ENCODE data around the gene EOMES. TPM values are rescaled to one million over a fixed set of nuclear protein-coding genes. Genes with fewer than 3 reads are reported as not detected.
A peak's percentile ranks its signal among the peaks of the same experiment; 100 is the strongest.

Gene EOMES
- total RNA-seq, 1 experiment from 2014 or later = 0.43 TPM

DNA sequence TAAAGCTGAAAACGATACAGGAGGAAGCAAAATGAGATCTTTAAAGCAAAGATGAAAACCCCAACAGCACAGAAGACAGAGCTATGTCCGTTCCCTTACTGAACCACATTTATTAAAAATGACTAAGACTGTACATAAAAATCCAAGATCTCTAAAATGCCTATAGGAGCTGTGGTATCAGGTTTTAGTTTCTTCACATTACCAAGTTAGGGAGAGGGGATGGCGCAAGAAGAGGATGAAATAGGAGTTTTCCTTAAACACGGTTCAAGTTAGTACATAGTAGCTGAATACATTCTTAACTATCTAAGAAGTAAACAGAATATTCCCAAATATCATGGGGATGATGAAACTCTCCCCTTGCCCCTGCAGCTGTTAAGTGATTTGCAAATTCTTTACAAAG is 6.3 kb downstream of the EOMES start:
- Mint-ChIP-seq H3K27ac (ENCODE audit: unreplicated experiment) (no peak overlapping the region), H3K4me1 (ENCODE audit: low read depth, unreplicated experiment) (peaks cover 24% of the 10 kb centered on the region), H3K4me3 (ENCODE audit: unreplicated experiment) (no peak overlapping the region), H3K36me3 (ENCODE audit: insufficient read depth, unreplicated experiment) (peaks cover 5% of the 10 kb centered on the region), H3K27me3 (ENCODE audit: insufficient read depth, unreplicated experiment) (peaks cover 34% of the 10 kb centered on the region), H3K9me3 (ENCODE audit: unreplicated experiment) (no peaks in the 10 kb centered on the region)
- H3K4me3 ChIP-seq (ENCODE audit: low read depth, low read length) = no peak overlapping the region
- no peak for DNase-seq
- peaks cover 20% of the 10 kb centered on the region for H3K4me1 ChIP-seq
- no peaks in the 10 kb centered on the region for H3K9me3 ChIP-seq
- peaks cover 5% of the 10 kb centered on the region for H3K27me3 ChIP-seq (replicated peaks; ENCODE audit: control insufficient read depth, insufficient read depth, low read length)
- BruUV-seq (replicated peaks) = no TSS peak
- H3K36me3 ChIP-seq (ENCODE audit: control insufficient read depth, insufficient read depth, low read length) = no peaks in the 10 kb centered on the region
- POLR2A ChIA-PET = no interaction called here
- CTCF ChIA-PET = no interaction called here
- TF ChIP-seq, protein P1, sequence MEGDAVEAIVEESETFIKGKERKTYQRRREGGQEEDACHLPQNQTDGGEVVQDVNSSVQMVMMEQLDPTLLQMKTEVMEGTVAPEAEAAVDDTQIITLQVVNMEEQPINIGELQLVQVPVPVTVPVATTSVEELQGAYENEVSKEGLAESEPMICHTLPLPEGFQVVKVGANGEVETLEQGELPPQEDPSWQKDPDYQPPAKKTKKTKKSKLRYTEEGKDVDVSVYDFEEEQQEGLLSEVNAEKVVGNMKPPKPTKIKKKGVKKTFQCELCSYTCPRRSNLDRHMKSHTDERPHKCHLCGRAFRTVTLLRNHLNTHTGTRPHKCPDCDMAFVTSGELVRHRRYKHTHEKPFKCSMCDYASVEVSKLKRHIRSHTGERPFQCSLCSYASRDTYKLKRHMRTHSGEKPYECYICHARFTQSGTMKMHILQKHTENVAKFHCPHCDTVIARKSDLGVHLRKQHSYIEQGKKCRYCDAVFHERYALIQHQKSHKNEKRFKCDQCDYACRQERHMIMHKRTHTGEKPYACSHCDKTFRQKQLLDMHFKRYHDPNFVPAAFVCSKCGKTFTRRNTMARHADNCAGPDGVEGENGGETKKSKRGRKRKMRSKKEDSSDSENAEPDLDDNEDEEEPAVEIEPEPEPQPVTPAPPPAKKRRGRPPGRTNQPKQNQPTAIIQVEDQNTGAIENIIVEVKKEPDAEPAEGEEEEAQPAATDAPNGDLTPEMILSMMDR (IDR thresholded peaks at IDR 0.05; ENCODE audit: insufficient read depth in 1 of 2, low read depth in 1 of 2, low read length in 1 of 2, severe bottlenecking in 1 of 2, unreplicated experiment in 1 of 2) = no peak
- intact Hi-C loops (cut with micrococcal nuclease; ENCODE audit: unreplicated experiment) = loop anchor here (2.0 to 10.0 kb wide), 3 partner anchors 109 to 525 kb away; partner anchors contain the start of gene CMC1

DNA sequence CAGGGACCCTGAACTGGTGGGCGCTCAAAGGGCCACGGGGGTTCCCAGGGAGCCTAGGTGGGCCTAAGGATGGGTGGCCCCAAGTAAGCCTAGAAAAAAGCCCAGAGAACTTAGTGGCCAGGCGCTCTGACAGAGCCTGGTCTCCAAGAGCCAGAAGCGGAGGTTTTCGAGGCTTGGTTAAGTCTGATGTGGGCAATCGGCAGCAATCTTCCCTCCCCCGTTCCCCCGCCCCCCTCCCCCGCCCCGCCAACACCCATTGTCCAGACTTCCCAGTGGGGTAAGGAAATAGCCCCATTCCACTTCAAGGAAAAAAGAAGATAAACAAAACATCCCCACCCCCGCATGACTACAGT is 6.7 kb downstream of the EOMES start:
- H3K36me3 Mint-ChIP-seq (ENCODE audit: insufficient read depth, unreplicated experiment) = peaks cover 5% of the 10 kb centered on the region
- Histone ChIP-seq H3K27me3 (replicated peaks; ENCODE audit: control insufficient read depth, insufficient read depth, low read length) (peaks cover 5% of the 10 kb centered on the region), H3K4me3 (ENCODE audit: low read depth, low read length) (peak overlapping the region; percentile 22), H3K9me3 (no peaks in the 10 kb centered on the region), H3K36me3 (ENCODE audit: control insufficient read depth, insufficient read depth, low read length) (no peaks in the 10 kb centered on the region), H3K4me1 (peaks cover 18% of the 10 kb centered on the region; the same call in 1 of the 2 replicates)
- intact Hi-C loops (cut with micrococcal nuclease; ENCODE audit: unreplicated experiment) = loop anchor here (2.0 to 10.0 kb wide), 3 partner anchors 109 to 525 kb away; partner anchors contain the start of gene CMC1
- no peak for DNase-seq
- H3K4me1 Mint-ChIP-seq (ENCODE audit: low read depth, unreplicated experiment) = peaks cover 24% of the 10 kb centered on the region
- TF ChIP-seq, protein P1 (IDR thresholded peaks at IDR 0.05; ENCODE audit: insufficient read depth in 1 of 2, low read depth in 1 of 2, low read length in 1 of 2, severe bottlenecking in 1 of 2, unreplicated experiment in 1 of 2) = no peak
- peak overlapping the region; percentile 82 for H3K4me3 Mint-ChIP-seq (ENCODE audit: unreplicated experiment)
- BruUV-seq (replicated peaks) = no TSS peak
- H3K27me3 Mint-ChIP-seq (ENCODE audit: insufficient read depth, unreplicated experiment) = peaks cover 34% of the 10 kb centered on the region
- ChIA-PET POLR2A (no interaction called here), CTCF (interaction anchor here (0.6 kb wide), 1 partner anchor 52 kb away, joined by 3 read pairs; no protein-coding TSS in a partner anchor)
- H3K27ac Mint-ChIP-seq (ENCODE audit: unreplicated experiment) = no peak overlapping the region
- no peaks in the 10 kb centered on the region for H3K9me3 Mint-ChIP-seq (ENCODE audit: unreplicated experiment)

DNA sequence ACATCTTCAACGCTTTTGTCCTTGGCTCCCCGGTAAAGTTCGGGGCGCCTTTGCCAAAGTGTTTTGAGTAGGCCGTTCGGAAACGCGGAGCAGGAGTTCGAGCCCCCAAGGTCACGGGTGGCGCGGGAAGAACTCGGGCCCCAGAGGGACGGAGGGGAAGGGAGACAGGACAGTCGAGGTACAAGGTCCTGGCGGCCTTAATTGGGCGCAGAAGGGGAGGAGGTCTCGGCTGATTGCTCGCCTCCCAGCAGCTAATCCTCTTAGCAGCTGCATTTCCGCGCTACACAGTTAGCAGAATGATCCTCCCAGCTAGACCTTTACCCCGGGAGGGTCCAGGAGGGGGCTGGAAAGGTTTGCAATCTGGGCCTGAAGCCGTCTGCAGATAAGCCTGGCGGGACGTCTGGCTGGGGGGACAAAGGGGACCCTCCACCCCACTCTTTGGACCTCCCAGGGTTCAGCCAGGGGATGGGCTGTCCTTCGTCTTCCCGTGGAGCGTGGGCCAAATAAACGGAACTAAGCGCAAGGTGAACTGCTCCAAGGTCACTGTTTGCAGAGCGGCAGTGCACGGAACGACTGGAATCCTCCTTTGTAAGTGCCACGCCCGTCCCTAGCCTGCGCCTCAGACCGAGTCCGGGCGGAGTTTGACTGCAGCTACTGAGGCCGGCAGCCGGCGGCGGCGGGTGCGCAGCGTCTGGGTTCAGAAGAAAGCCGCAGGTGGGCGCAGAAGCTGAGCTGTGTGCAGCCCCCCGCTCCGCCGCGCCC is 7.2 kb downstream of the EOMES start:
- DNase-seq = peak; percentile 65 to 73
- no TSS peak for BruUV-seq (replicated peaks)
- Mint-ChIP-seq H3K9me3 (ENCODE audit: unreplicated experiment) (no peaks in the 10 kb centered on the region), H3K36me3 (ENCODE audit: insufficient read depth, unreplicated experiment) (peaks cover 5% of the 10 kb centered on the region), H3K4me1 (ENCODE audit: low read depth, unreplicated experiment) (peaks cover 24% of the 10 kb centered on the region), H3K27me3 (ENCODE audit: insufficient read depth, unreplicated experiment) (peaks cover 35% of the 10 kb centered on the region), H3K4me3 (ENCODE audit: unreplicated experiment) (peak overlapping the region; percentile 82), H3K27ac (ENCODE audit: unreplicated experiment) (no peak overlapping the region)
- intact Hi-C loops (cut with micrococcal nuclease; ENCODE audit: unreplicated experiment) = loop anchor here (2.0 to 10.0 kb wide), 5 partner anchors 110 to 632 kb away; partner anchors contain the start of genes AZI2, CMC1 and ZCWPW2
- no peaks in the 10 kb centered on the region for H3K9me3 ChIP-seq
- POLR2A ChIA-PET = no interaction called here
- CTCF ChIA-PET = interaction anchor here (0.6 kb wide), 1 partner anchor 53 kb away, joined by 3 read pairs; no protein-coding TSS in a partner anchor
- H3K4me1 ChIP-seq = peaks cover 18% of the 10 kb centered on the region; the same call in 1 of the 2 replicates
- no peaks in the 10 kb centered on the region for H3K36me3 ChIP-seq (ENCODE audit: control insufficient read depth, insufficient read depth, low read length)
- H3K27me3 ChIP-seq (replicated peaks; ENCODE audit: control insufficient read depth, insufficient read depth, low read length) = peaks cover 5% of the 10 kb centered on the region
- peak overlapping the region; percentile 22 for H3K4me3 ChIP-seq (ENCODE audit: low read depth, low read length)
- TF ChIP-seq, protein P1 (IDR thresholded peaks at IDR 0.05; ENCODE audit: insufficient read depth in 1 of 2, low read depth in 1 of 2, low read length in 1 of 2, severe bottlenecking in 1 of 2, unreplicated experiment in 1 of 2) = no peak

All from Caco-2 (cell line).